ENCODE results near the gene SCYGR4.

SCYGR4 gene, protein sequence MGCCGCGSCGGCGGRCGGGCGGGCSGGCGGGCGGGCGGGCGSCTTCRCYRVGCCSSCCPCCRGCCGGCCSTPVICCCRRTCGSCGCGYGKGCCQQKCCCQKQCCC

DNA sequence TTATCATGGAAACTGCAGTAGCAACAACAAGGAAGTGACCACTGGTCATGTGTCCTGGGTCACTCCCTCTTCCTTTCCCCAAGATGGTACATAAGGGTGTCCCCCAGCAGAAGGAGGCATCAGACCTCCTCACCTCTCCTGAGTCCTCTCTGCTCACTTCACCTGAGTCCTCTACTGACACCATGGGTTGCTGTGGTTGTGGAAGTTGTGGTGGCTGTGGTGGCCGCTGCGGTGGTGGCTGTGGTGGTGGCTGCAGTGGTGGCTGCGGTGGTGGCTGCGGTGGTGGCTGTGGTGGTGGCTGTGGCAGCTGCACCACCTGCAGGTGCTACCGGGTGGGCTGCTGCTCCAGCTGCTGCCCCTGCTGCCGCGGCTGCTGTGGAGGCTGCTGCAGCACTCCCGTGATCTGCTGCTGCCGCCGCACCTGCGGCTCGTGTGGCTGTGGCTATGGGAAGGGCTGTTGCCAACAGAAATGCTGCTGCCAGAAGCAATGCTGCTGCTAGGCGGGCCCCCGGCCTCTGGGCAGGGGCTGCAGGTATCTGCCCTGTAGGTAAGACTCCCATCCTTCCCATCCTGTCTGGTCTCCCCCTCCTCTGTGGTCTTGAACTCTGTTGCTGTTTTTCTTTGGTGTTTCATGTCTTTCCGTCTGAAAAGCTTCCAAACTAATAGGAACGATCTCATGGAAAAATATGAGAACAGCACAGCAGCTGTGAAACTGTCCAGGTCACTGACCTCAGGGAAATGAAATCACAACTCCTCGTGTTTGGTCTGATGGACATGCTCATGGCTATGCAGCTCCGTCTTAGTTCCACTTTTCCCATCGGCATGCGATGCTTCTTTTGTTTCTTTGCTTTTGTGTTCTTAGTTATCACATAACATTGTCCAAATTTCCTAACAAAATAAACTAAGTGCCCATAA is at the start of gene SCYGR4:
TSS of gene SCYGR4 (plus strand) at position 183 of the 915 bp plus-strand sequence. CDS start at position 183, 0 bp downstream.
- in situ Hi-C loops (cut with MboI; ENCODE audit: low sequenced_read_pairs, unreplicated experiment), result no loop called here
- TF ChIP-seq, protein P1, sequence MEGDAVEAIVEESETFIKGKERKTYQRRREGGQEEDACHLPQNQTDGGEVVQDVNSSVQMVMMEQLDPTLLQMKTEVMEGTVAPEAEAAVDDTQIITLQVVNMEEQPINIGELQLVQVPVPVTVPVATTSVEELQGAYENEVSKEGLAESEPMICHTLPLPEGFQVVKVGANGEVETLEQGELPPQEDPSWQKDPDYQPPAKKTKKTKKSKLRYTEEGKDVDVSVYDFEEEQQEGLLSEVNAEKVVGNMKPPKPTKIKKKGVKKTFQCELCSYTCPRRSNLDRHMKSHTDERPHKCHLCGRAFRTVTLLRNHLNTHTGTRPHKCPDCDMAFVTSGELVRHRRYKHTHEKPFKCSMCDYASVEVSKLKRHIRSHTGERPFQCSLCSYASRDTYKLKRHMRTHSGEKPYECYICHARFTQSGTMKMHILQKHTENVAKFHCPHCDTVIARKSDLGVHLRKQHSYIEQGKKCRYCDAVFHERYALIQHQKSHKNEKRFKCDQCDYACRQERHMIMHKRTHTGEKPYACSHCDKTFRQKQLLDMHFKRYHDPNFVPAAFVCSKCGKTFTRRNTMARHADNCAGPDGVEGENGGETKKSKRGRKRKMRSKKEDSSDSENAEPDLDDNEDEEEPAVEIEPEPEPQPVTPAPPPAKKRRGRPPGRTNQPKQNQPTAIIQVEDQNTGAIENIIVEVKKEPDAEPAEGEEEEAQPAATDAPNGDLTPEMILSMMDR (IDR thresholded peaks at IDR 0.05; ENCODE audit: borderline replicate concordance, control extremely low read depth, extremely low read depth, insufficient read depth, missing control alignments), result no peak
- DNase-seq (ENCODE audit: low spot score), result no peak

DNA sequence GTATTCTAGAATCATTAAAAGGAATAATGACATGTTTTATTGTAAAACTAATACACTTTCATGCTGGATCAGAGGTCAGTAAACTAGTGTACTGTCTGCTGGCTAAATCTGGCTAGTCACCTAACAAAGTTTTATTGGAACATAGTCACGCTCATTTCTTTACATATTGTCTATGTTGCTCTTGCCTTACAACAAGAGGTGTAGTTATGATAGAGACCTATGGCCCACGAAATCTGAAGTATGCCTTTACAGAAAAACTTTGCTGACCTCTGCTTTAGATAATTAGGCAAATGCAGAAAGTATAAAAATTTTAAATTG is 48.5 kb upstream of the SCYGR4 start:
- TF ChIP-seq, protein P1 (IDR thresholded peaks at IDR 0.05; ENCODE audit: borderline replicate concordance, control extremely low read depth, extremely low read depth, insufficient read depth, missing control alignments), result no peak
- in situ Hi-C loops (cut with MboI; ENCODE audit: low sequenced_read_pairs, unreplicated experiment), result no loop called here
- DNase-seq (ENCODE audit: low spot score), result no peak

DNA sequence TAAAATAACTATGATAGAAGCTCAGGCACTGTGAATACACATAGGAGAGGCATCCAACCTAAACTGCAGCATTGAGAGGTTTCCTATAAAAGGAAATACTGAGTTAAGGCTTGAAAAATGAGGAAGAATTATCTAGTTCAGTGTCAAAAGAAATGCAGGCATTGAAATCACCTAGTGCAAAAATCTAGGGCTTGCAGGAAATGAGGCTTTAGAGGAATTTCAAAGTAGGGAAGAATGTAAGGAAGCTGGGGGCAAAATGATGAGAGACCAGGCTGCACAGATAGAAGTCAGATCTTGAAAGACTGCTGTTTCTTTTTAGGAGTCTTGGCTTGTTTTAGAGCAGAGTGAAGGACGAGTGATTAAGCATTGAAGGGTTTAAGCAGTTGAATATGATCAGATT is 46.7 kb upstream of the SCYGR4 start:
- TF ChIP-seq, protein P1 (IDR thresholded peaks at IDR 0.05; ENCODE audit: borderline replicate concordance, control extremely low read depth, extremely low read depth, insufficient read depth, missing control alignments), result no peak
- no peak for DNase-seq (ENCODE audit: low spot score)
- in situ Hi-C loops (cut with MboI; ENCODE audit: low sequenced_read_pairs, unreplicated experiment), result no loop called here

DNA sequence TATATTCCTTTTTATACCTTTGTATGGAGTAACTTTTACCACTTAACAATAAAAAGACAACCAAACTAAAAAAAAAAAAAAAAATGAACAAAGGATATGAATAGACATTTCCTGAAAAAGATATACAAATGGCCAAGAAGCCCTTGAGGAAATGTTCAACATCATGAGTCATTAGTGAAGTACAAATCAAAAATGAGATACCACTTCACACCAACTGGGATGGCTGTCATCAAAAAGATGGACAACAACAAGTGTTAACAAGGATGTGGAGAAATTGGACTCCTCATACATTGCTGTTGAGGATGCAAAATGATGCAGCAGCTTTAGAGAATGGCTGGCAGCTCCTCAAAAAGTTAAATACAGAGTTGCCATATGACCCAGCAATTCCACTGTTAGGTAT is 41.2 kb upstream of the SCYGR4 start:
- DNase-seq (ENCODE audit: low spot score), result no peak
- in situ Hi-C loops (cut with MboI; ENCODE audit: low sequenced_read_pairs, unreplicated experiment), result no loop called here

DNA sequence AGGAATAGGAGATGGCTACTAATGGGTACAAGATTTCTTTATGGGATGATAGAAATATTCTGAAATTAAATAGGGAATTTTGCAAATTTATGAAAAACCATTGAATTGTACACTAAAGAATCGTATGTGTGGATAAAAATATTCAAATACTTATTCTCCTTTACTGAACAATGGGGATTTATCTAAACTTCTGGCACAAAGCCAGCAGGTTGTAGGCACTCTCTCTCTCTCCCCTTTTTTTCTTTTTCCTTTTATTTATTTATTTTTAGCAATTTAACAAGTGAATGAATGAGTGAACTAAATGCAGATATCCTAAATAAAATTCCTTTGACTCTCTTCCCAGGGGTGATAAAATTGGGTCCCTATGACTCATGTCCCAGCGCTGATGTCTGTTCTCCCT is 40.5 kb upstream of the SCYGR4 start:
- DNase-seq (ENCODE audit: low spot score), result no peak
- in situ Hi-C loops (cut with MboI; ENCODE audit: low sequenced_read_pairs, unreplicated experiment), result no loop called here
- TF ChIP-seq, protein P1 (IDR thresholded peaks at IDR 0.05; ENCODE audit: borderline replicate concordance, control extremely low read depth, extremely low read depth, insufficient read depth, missing control alignments), result no peak

More for the DNA sequence above, 41.2 kb upstream of the SCYGR4 start:
- TF ChIP-seq, protein P1 (IDR thresholded peaks at IDR 0.05; ENCODE audit: borderline replicate concordance, control extremely low read depth, extremely low read depth, insufficient read depth, missing control alignments), result no peak

DNA sequence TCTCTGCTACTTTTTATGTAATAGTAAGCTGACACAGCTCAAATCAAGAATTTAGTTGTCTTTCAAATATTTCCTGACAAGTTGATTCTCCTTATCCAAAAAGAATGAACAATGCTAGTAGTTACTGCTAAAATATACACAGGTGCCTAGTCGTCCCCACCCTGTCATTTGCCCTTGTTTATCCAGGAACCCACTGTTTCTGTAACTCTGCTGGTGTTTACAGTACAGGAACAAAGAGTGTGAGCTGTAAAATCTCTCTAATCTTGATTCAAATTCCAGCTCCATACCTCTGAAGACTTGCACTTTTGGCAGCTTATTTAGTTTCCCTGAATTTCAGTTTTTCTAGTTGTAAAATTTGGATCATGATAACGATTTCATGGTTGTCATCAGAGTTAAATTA is 39.7 kb upstream of the SCYGR4 start:
- in situ Hi-C loops (cut with MboI; ENCODE audit: low sequenced_read_pairs, unreplicated experiment), result no loop called here
- no peak for DNase-seq (ENCODE audit: low spot score)
- TF ChIP-seq, protein P1 (IDR thresholded peaks at IDR 0.05; ENCODE audit: borderline replicate concordance, control extremely low read depth, extremely low read depth, insufficient read depth, missing control alignments), result no peak
